IPS-20b (cell line): ENCODE measurements around the gene OSBP.

Source experiments
- H3K27ac ChIP-seq: one replicate; pipeline ENCODE4 v1.5.1; 2013; ENCODE audit warnings: low read length
- H3K27me3 ChIP-seq: 2 replicates; pipeline ENCODE4 v1.6.1; 2013; ENCODE audit warnings: mild to moderate bottlenecking, low read length, inconsistent platforms; ENCODE audit not compliant: insufficient read depth
- H3K36me3 ChIP-seq: 2 replicates; pipeline ENCODE4 v1.6.1; 2013; ENCODE audit warnings: low read depth, mild to moderate bottlenecking, inconsistent platforms, low read length, moderate library complexity; ENCODE audit not compliant: insufficient read depth
- H3K4me1 ChIP-seq: 2 replicates; pipeline ENCODE4 v1.6.1; 2013; ENCODE audit warnings: mild to moderate bottlenecking, control low read depth, inconsistent platforms, low read length, moderate library complexity; ENCODE audit not compliant: insufficient read depth
- H3K4me3 ChIP-seq: 2 replicates; pipeline ENCODE4 v1.5.1; 2013; ENCODE audit warnings: mild to moderate bottlenecking, low read length, inconsistent platforms
- H3K9ac ChIP-seq: 2 replicates; pipeline ENCODE4 v1.6.1; 2013; ENCODE audit warnings: low read depth, mild to moderate bottlenecking, inconsistent platforms, low read length, moderate library complexity
- H3K9me3 ChIP-seq: 2 replicates; pipeline ENCODE4 v1.6.1; 2013; ENCODE audit warnings: mild to moderate bottlenecking, low read depth, low read length, inconsistent platforms; ENCODE audit not compliant: insufficient read depth

OSBP gene

DNA sequence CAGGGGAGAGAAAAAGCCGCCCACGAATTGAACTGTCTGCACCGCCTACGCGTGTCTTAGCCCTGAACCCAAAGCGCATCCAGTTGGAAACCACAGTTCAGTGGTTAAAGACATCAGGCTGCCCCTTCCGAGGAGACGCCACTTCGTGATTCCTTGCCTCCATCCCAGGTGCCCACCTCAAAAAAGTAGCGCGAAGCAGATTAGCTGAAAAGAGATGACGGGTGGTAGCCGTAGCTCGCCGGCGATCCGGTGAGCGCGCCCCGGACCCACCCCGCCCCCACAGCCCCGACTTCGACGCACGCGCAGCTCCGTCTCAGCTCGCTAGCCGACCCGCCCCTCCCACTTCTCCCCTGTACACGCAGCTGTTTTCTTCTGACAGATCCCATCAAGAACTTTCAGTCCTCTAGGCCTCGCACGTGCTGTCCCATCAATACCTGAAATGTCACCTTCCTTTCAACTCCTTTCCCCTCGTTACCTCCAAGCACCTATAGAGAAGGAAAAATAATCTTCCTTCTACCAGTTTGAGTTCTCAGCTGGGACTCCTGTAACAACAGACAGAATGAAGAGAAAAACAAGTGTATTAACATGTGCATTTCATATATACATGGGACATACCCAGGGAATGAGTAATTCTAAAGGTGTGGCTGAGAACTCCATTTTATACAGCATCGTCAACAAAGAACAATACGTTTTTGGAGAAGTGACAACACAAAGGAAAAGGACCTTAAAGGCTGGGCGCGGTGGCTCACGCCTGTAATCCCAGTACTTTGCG, 54.7 kb downstream of the OSBP start:
- Histone ChIP-seq H3K27ac (no peak overlapping the region), H3K36me3 (no peaks in the 10 kb centered on the region), H3K9me3 (no peaks in the 10 kb centered on the region), H3K9ac (peak overlapping the region; percentile 71; the same call in 1 of the 2 replicates), H3K4me1 (peaks cover 7% of the 10 kb centered on the region; the same call in 1 of the 2 replicates), H3K4me3 (peak overlapping the region; percentile 90), H3K27me3 (no peaks in the 10 kb centered on the region)

DNA sequence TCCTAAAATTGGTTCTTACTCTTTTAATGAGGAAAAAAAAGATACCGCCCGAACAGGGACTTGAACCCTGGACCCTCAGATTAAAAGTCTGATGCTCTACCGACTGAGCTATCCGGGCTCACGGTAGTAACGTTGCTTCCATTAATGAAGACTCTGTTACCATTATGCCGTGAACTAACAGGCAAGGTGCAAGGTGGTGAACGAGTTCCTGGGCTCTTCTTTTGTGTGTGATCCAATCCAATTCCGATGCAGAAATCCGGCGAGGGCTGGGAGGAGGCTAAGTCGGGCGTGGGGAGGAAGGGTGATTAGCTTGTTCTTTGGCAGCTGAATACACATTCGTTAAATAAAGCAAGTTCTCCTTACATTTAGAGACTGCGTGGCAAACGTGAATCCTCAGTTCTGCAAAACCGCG, 55.3 kb downstream of the OSBP start:
- no peak overlapping the region for H3K27ac ChIP-seq
- H3K27me3 ChIP-seq: 0 out of 2 replicates have a peak, but pooled peaks cover 5% of the 10 kb centered on the region
- peaks cover 7% of the 10 kb centered on the region; the same call in 1 of the 2 replicates for H3K4me1 ChIP-seq
- peak overlapping the region; percentile 71; the same call in 1 of the 2 replicates for H3K9ac ChIP-seq
- H3K4me3 ChIP-seq: peak overlapping the region; percentile 90
- H3K36me3 ChIP-seq: no peaks in the 10 kb centered on the region
- no peaks in the 10 kb centered on the region for H3K9me3 ChIP-seq

DNA sequence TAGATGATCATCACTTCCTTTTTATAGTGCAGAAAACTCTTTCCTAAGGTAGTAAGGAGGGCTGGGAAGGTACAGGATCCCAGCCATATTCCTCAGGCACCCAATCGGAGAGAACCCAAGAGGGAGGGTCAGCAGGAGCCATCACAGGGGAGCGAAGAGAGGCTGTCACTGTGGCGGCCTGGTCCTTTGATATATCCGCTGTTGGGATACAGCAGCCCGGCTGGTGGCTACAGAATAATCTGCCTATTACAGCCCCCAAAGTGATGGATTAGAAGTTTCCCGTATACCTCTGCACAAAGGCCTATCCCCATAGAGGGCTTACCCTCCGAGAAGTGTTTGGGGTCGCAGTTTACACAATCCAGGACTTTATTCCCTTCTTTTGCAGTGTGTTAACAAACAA, 55.7 kb downstream of the OSBP start:
- Histone ChIP-seq H3K9me3 (no peaks in the 10 kb centered on the region), H3K27me3 (0 out of 2 replicates have a peak, but pooled peaks cover 5% of the 10 kb centered on the region), H3K36me3 (no peaks in the 10 kb centered on the region), H3K9ac (no peak overlapping the region), H3K4me3 (peak overlapping the region; percentile 90), H3K4me1 (peaks cover 7% of the 10 kb centered on the region; the same call in 1 of the 2 replicates), H3K27ac (no peak overlapping the region)

DNA sequence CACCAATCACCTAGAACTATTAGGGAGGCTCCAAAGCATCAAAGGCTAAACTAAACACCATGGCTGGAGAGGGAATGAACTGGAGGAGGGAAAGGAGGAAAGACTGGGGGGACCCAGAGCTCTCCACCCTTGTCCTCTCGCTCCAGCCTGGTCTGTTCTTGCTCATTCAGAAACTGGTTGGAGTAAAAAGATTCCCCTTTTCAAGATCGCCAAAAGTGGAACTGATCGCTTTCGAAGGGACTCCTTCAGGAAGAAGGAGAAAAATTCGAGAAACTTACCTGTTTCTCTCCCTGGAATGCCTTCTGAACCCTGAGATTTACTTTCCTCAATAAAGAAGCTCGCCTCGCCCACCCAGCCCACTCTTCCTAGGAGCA, 57.3 kb downstream of the OSBP start:
- Histone ChIP-seq H3K36me3 (no peaks in the 10 kb centered on the region), H3K4me1 (peaks cover 7% of the 10 kb centered on the region; the same call in 1 of the 2 replicates), H3K27ac (no peak overlapping the region), H3K9me3 (no peaks in the 10 kb centered on the region), H3K9ac (peak overlapping the region; percentile 67; the same call in 1 of the 2 replicates), H3K27me3 (0 out of 2 replicates have a peak, but pooled peaks cover 5% of the 10 kb centered on the region), H3K4me3 (peak overlapping the region; percentile 78)

DNA sequence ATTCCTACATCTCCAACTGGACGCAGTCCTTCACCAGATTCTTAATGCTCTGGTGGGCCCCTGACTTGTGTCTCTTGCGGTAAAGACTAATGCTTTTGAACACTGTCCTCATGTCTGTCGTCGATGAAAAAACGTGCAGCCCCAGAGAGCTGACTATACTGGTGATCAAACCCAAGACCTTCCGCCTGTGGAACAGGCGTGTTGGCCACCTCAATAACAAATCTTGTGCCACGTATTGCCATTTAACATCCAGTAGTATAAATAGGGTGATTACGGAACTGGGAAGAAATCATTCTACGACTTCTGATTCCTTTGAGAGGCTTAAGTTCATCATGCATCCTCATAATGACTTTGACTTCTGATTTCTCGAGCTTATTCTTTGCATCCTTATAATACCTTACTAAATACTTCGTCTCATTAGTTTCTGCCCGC, 58.6 kb downstream of the OSBP start:
- H3K4me3 ChIP-seq: peak overlapping the region; percentile 86
- no peaks in the 10 kb centered on the region for H3K9me3 ChIP-seq
- 0 out of 2 replicates have a peak, but pooled peaks cover 5% of the 10 kb centered on the region for H3K27me3 ChIP-seq
- no peaks in the 10 kb centered on the region for H3K36me3 ChIP-seq
- no peak overlapping the region for H3K27ac ChIP-seq
- H3K4me1 ChIP-seq: peaks cover 7% of the 10 kb centered on the region; the same call in 1 of the 2 replicates
- H3K9ac ChIP-seq: peak overlapping the region; percentile 3; the same call in 1 of the 2 replicates

DNA sequence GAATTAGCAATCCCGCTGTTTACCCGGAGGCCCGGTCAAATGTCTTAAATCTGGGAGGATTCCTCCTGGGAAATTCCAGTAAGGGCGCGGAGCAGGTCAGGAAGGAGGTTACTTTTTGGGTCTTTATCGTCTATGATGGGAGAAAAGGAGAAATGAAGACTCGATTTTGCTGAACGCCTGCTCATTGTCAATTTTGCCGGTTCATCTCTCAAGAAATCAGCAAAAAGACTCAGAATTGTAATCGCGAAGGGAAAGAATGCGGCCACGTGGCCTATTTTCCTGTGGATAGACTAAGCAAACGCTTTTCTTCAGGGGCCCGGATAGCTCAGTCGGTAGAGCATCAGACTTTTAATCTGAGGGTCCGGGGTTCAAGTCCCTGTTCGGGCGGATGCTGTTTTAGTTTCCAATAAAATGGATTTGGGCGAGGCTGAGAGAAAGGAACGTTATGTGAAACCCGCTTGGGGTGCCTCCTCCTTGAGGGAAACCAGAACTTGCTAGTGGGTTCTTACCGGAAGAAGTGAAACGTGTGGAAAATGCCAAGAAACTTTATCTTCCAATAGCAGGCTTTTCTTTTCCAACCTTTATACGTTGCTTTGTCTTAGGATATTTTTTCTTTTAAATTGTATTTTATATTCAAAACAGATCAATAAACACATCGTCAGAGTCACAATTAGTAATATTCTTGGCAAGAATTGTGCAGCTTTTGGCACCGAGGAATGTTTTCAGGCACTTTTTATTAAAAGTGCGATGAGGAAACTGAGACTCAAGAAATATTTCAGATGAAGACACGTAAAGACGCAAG, 59.3 kb downstream of the OSBP start:
- Histone ChIP-seq H3K27me3 (0 out of 2 replicates have a peak, but pooled peaks cover 5% of the 10 kb centered on the region), H3K27ac (no peak overlapping the region), H3K4me1 (peaks cover 7% of the 10 kb centered on the region; the same call in 1 of the 2 replicates), H3K9ac (peak overlapping the region; percentile 60; the same call in 1 of the 2 replicates), H3K9me3 (no peaks in the 10 kb centered on the region), H3K4me3 (peak overlapping the region; percentile 86), H3K36me3 (no peaks in the 10 kb centered on the region)

DNA sequence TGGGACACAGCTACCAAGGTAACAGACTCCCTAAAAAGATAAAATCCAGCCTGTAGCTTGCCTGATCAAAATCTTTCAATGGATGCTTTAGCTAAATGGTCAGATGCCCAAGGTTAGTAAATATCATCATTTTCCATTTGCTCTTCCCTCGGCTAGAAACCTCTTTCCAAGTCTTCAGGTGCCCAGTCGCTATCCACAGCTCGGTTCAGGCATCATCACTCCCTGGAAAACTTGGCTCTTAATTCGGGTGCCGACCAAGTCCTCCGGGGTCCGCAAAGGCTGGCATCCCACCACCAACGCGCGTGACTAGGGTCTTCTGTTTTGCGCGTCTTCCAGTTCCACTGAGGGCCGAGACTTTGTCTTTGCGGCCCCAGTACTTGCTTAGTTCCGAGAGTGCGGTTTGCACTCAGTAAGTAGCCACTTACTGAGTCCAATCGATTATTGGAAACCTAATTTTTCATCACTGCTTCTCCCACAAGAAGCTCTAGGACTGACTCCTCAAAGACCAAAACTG, 59.9 kb downstream of the OSBP start:
- Histone ChIP-seq H3K27ac (no peak overlapping the region), H3K4me3 (peak overlapping the region; percentile 86), H3K36me3 (no peaks in the 10 kb centered on the region), H3K9me3 (no peaks in the 10 kb centered on the region), H3K4me1 (peaks cover 7% of the 10 kb centered on the region; the same call in 1 of the 2 replicates), H3K9ac (peak overlapping the region; percentile 60; the same call in 1 of the 2 replicates), H3K27me3 (0 out of 2 replicates have a peak, but pooled peaks cover 5% of the 10 kb centered on the region)

DNA sequence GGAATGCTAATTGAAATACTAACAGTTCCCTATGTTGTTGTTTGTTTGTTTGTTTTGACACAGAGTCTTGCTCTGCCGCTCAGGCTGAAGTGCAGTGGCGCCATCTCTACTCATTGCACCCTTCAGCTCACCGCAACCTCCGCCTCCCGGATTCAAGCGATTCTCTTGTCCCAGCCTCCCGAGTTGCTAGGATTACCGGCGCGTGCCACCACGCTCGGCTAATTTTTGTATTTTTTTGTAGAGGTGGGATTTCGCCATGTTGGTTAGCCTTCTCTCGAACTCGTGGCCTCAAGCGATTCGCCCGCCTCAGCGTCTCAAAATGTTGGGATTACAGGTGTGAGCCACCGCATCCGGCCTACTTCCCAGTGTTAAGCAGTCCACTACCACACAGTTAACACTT, 62.3 kb downstream of the OSBP start:
- no peak overlapping the region for H3K4me3 ChIP-seq
- H3K9ac ChIP-seq: no peak overlapping the region
- H3K9me3 ChIP-seq: no peaks in the 10 kb centered on the region
- H3K27ac ChIP-seq: no peak overlapping the region
- H3K27me3 ChIP-seq: 0 out of 2 replicates have a peak, but pooled peaks cover 5% of the 10 kb centered on the region
- peaks cover 3% of the 10 kb centered on the region; the same call in 1 of the 2 replicates for H3K4me1 ChIP-seq
- H3K36me3 ChIP-seq: no peaks in the 10 kb centered on the region

DNA sequence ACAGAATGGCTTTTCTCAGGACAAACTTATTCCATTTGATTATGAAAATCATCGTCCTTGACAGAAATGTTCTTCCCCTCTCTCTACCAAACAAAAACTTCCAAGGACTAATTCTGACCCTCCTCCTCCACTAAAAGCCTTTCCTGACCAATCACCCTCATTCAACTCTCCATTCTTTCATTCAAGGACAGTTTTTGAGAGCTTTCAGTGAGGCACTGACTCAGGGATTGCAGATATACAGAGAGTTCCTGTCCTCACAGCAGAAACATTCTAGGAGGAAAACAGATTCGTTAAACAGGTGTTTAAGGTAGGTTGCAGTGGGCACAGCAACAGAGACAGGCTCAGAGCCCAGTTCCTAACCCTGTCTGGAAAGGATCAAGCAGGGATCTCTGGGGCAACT, 62.7 kb downstream of the OSBP start:
- Histone ChIP-seq H3K36me3 (no peaks in the 10 kb centered on the region), H3K9me3 (no peaks in the 10 kb centered on the region), H3K9ac (no peak overlapping the region), H3K27me3 (0 out of 2 replicates have a peak, but pooled peaks cover 5% of the 10 kb centered on the region), H3K4me3 (no peak overlapping the region), H3K27ac (no peak overlapping the region), H3K4me1 (peaks cover 4% of the 10 kb centered on the region; the same call in 1 of the 2 replicates)

DNA sequence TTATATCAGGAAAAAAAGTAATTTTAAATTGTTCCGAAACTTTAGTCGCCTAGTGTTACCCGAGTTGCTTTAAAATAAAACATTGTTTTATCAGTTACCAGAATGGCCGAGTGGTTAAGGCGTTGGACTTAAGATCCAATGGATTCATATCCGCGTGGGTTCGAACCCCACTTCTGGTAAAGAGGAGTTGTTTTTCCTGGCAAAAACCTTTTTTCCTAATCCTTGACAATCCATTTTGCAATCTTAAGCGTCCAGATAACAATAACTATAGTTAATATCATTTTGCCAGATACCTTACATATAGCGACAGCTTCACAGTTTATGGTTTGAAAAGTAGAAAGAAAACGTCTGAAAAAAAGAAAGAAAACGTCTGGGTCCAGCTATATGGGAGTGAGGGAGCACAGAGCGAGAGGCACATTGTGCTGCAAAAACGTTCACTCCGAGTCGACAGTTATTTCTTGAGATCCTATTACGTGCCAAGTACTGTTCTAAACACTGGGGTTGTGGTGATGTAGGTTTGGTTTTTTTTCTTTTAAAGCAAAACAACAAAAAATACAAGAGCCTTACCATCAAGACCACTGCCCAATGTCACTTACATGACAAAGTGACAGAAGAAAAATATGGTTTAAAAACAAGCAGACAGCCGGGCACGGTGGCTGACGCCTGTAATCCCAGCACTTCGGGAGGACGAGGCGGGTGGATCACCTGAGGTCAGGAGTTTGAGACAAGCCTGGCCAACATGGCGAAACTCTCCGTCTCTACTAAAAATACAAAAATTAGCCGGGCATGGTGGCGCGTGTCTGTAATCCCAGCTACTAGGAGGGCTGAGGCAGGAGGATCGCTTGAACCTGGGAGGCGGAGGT, 63.7 kb downstream of the OSBP start:
- H3K9me3 ChIP-seq: no peaks in the 10 kb centered on the region
- H3K4me3 ChIP-seq: peak overlapping the region; percentile 83
- no peak overlapping the region for H3K27ac ChIP-seq
- H3K27me3 ChIP-seq: 0 out of 2 replicates have a peak, but pooled peaks cover 5% of the 10 kb centered on the region
- no peaks in the 10 kb centered on the region for H3K36me3 ChIP-seq
- H3K4me1 ChIP-seq: peaks cover 7% of the 10 kb centered on the region; the same call in 1 of the 2 replicates
- H3K9ac ChIP-seq: peak overlapping the region; percentile 69; the same call in 1 of the 2 replicates
